Left ventricle myocardium inferior (tissue), 1 donor: ENCODE data around the gene C1QTNF9. TPM values are rescaled to one million over a fixed set of nuclear protein-coding genes. Genes with fewer than 3 reads are reported as not detected.
"Not testable (repeated sequence)": the region's sequence is repeated elsewhere in the genome, so short reads cannot be mapped to it uniquely, and the experiment has no call there.

Experiments used
- DNase-seq: peaks from one replicate; pipeline ENCODE4 v3.0.0-alpha.2; 2020
- H3K27ac ChIP-seq: fragments of 200-600 bp; replicated peaks from 2 replicates; pipeline ENCODE4 v1.8.0; 2021
- H3K27me3 ChIP-seq: fragments of 200-600 bp; 2 replicates; pipeline ENCODE4 v1.8.0; 2021; ENCODE audit warnings: low read depth
- H3K36me3 ChIP-seq: fragments of 200-600 bp; 2 replicates; pipeline ENCODE4 v1.8.0; 2021
- H3K4me1 ChIP-seq: fragments of 200-600 bp; 2 replicates; pipeline ENCODE4 v1.8.0; 2021
- H3K4me3 ChIP-seq: fragments of 200-600 bp; 2 replicates; pipeline ENCODE4 v1.8.0; 2021; ENCODE audit warnings: mild to moderate bottlenecking, moderate library complexity
- H3K9me3 ChIP-seq: fragments of 200-600 bp; replicated peaks from 2 replicates; pipeline ENCODE4 v1.8.0; 2021
- CTCF ChIP-seq: fragments of 200-600 bp; IDR thresholded peaks from 2 replicates; pipeline ENCODE4 v1.8.0; 2021; ENCODE audit warnings: antibody characterized with exemption, mild to moderate bottlenecking, borderline replicate concordance
- intact Hi-C: fragments of 100-400 bp; cut with micrococcal nuclease; formaldehyde crosslinking; loops from one replicate; pipeline ENCODE4 v1.11.0; 2022
- long read RNA-seq: library from polyadenylated mRNA; unstranded; transcript quantifications from one replicate; pipeline ENCODE4 v2.0.0, GENCODE V29; 2021
- total RNA-seq: library from RNA; stranded (reverse); fragmentation: NEBNext Ultra II Directional; extraction: Animal tissue kit (Norgen Biotek cat#: 25700); gene quantifications from one replicate; pipeline ENCODE4 v1.2.1, GENCODE V29; 2021
- donor health status: DM: no; HTN: yes; CAD: no; lungs with severe emphysema.

C1QTNF9 gene
- 3.0 TPM for total RNA-seq
- long read RNA-seq, partial matches to known transcripts = 0 of 3 reads
- long read RNA-seq, other reads (novel, unspliced or antisense) = 1 of 3 reads

- H3K4me3 ChIP-seq = peak within 1 kb of the TSS; percentile 28
- H3K9me3 ChIP-seq, intact Hi-C loops, H3K36me3 ChIP-seq, DNase-seq, H3K27me3 ChIP-seq: not testable (repeated sequence)
- H3K4me1 ChIP-seq = peaks cover 45% of the 10 kb centered on the region
- H3K27ac ChIP-seq = peak within 1 kb of the TSS; percentile 75
Measured at GRCh38 chr13:24309300-24309699, at the start of gene C1QTNF9. Gene C1QTNF9 (plus strand): TSS chr13:24309580. CDS start chr13:24316004, 6,424 bp downstream.

DNA sequence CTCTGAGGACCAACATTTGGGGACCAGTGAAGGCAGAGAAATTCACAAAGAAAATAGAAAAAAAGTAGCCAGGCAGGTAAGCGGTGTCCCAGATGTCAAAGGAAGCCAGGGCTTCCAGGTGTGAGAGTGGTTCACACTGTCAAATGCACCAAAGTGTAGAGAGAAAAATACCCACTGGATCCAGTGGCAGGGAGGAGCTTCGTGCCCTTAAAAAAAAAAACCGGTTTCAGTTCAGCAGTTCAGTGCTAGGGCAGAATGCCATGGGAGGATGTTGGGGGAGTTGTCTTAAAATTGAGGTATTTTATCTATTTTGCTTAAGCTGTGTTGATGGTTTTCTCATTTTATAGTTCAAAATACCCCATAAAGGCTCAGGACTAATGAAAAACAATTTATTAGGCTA, 47.8 kb upstream of the C1QTNF9 start:
- no peaks in the 10 kb centered on the region for H3K36me3 ChIP-seq
- no peak overlapping the region for H3K4me3 ChIP-seq
- no peak for TF ChIP-seq CTCF
- intact Hi-C loops = no loop called here
- no peak for DNase-seq
- H3K4me1 ChIP-seq = peaks cover 26% of the 10 kb centered on the region
- peak overlapping the region; percentile 34 for H3K27ac ChIP-seq
- H3K27me3 ChIP-seq = no peaks in the 10 kb centered on the region
- H3K9me3 ChIP-seq = no peaks in the 10 kb centered on the region

- Histone ChIP-seq H3K4me3 (no peak overlapping the region), H3K4me1 (peaks cover 34% of the 10 kb centered on the region), H3K27ac (peak overlapping the region; percentile 56), H3K36me3 (no peaks in the 10 kb centered on the region), H3K27me3 (no peaks in the 10 kb centered on the region), H3K9me3 (no peaks in the 10 kb centered on the region)
- intact Hi-C loops = no loop called here
- DNase-seq = no peak
- no peak for TF ChIP-seq CTCF
Measured at GRCh38 chr13:24263632-24264031, 45.7 kb upstream of the C1QTNF9 start.

GRCh38 chr13:24264976-24265375, 44.4 kb upstream of the C1QTNF9 start:
- H3K4me3 ChIP-seq = no peak overlapping the region
- H3K9me3 ChIP-seq = no peaks in the 10 kb centered on the region
- H3K27me3 ChIP-seq = no peaks in the 10 kb centered on the region
- TF ChIP-seq CTCF = no peak
- intact Hi-C loops = no loop called here
- no peaks in the 10 kb centered on the region for H3K36me3 ChIP-seq
- H3K4me1 ChIP-seq = peaks cover 34% of the 10 kb centered on the region
- H3K27ac ChIP-seq = peak overlapping the region; percentile 56
- no peak for DNase-seq

DNA sequence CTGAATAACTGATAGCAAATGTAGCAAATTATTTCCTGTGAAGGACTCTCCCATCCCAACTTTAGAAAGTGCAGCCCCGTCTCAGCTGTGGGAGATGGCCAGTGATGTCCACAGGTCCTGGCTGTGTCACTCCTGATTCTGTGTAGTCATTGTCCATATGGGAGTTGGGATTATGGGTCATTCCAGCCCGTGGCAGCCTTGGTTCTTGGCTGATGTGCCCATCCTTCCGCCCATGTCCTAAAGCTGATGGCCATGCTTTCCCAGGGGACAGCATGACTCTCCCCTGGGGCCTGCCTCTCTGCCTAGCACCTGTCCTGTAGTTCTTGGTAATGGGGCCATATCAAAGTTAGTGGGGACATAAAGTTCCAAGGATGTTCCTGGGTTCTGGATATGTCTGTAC, 43.9 kb upstream of the C1QTNF9 start:
- Histone ChIP-seq H3K36me3 (no peaks in the 10 kb centered on the region), H3K27ac (peak overlapping the region; percentile 56), H3K4me3 (no peak overlapping the region), H3K27me3 (no peaks in the 10 kb centered on the region), H3K4me1 (peaks cover 39% of the 10 kb centered on the region), H3K9me3 (no peaks in the 10 kb centered on the region)
- intact Hi-C loops = no loop called here
- no peak for DNase-seq
- TF ChIP-seq CTCF = no peak

DNA sequence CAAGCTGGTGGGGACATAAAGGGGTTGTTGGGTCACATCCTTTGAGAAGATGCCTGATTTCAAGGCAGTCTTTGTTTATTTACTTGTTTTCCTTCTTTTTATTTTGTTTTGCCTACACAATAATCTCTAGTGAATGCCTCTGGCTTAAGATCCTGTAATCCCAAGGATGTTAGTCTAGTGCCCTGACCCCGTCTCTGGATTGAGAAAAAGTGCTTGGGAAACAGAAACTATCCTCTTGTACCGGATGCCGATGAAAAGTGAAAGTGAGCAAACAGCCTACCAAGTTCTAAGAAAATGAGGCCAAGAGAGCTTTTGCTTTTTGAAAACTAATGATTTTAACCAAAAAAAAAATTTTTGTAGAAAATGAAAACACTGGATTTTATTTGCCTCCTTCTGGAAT, 42.1 kb upstream of the C1QTNF9 start:
- no peak for TF ChIP-seq CTCF
- Histone ChIP-seq H3K27me3 (no peaks in the 10 kb centered on the region), H3K9me3 (no peaks in the 10 kb centered on the region), H3K4me1 (peaks cover 55% of the 10 kb centered on the region), H3K27ac (peak overlapping the region; percentile 76), H3K4me3 (peak overlapping the region; percentile 43), H3K36me3 (no peaks in the 10 kb centered on the region)
- no peak for DNase-seq
- intact Hi-C loops = no loop called here
